ENCODE results near the gene MUL1. TPM values are rescaled to one million over a fixed set of nuclear protein-coding genes. Genes with fewer than 3 reads are reported as not detected.

The MUL1 gene
- total and polyA plus RNA-seq, 2 of the 8 experiments (the other 6 are each of a cell fraction or from before 2014, with no cell fraction given) = 16.4 to 20.8 TPM

- POLR2A ChIA-PET (ENCODE audit: partially characterized antibody) = no interaction called here
- TF ChIP-seq CEBPB (IDR thresholded peaks at IDR 0.05; ENCODE audit: low read depth, low read length) = no peak
- no peak for TF ChIP-seq MAX (IDR thresholded peaks at IDR 0.05)
- TF ChIP-seq KDM1A (IDR thresholded peaks at IDR 0.05; ENCODE audit: borderline replicate concordance, low read length) = no peak
- no peak for TF ChIP-seq KDM5A (IDR thresholded peaks at IDR 0.05; ENCODE audit: low read length)
- TF ChIP-seq CBX5 (IDR thresholded peaks at IDR 0.05; ENCODE audit: low read depth, low read length) = no peak
- TF ChIP-seq SUZ12 (IDR thresholded peaks at IDR 0.05; ENCODE audit: low read length) = no peak
- no peak for TF ChIP-seq TCF12 (IDR thresholded peaks at IDR 0.05; ENCODE audit: low read depth, low read length)
- no peak overlapping the region for H3K27ac ChIP-seq (ENCODE audit: low read depth, low read length)
- H3K9me3 ChIP-seq (ENCODE audit: insufficient read depth in 2 of 2, low read depth in 1 of 2, low read length in 1 of 2) = no peaks in the 10 kb centered on the region
- WGBS, 2 experiments (ENCODE audit: extremely low coverage in 1 of 2, insufficient coverage in 1 of 2, insufficient read length in 1 of 2, insufficient replicate concordance in 2 of 2, low coverage in 1 of 2, low lambda C conversion rate in 2 of 2, missing lambda C conversion rate in 1 of 2) = 88% methylated on average over 14 of the region's 14 CpGs; no CpG with 5 or more reads in 1 of the 2 experiments
- H3K79me1 ChIP-seq (ENCODE audit: low read depth, low read length) = no peaks in the 10 kb centered on the region
- no peak overlapping the region for H4K91ac ChIP-seq (replicated peaks; ENCODE audit: insufficient read length, low read length)
- no peak overlapping the region for H2BK12ac ChIP-seq (ENCODE audit: low read depth, low read length)
- H4K20me1 ChIP-seq (replicated peaks in 1 of 2; ENCODE audit: control insufficient read depth in 1 of 2, insufficient read depth in 2 of 2, low read length in 2 of 2) = peaks cover 0 to 4% of the 10 kb centered on the region in 2 experiments
- CTCF ChIA-PET (ENCODE audit: partially characterized antibody) = interaction anchor here (0.6 to 1.4 kb wide), 3 partner anchors 16 to 283 kb away, joined by 3 read pairs; no protein-coding TSS in a partner anchor
- H4K8ac ChIP-seq (ENCODE audit: extremely low read depth, insufficient read depth, low read length) = no peak overlapping the region
- no peak overlapping the region for H3K4me3 ChIP-seq (ENCODE audit: extremely low read depth in 1 of 4, insufficient read depth in 2 of 4, low read depth in 3 of 4, low read length in 4 of 4)
- no peak overlapping the region for H2BK120ac ChIP-seq (replicated peaks; ENCODE audit: low read depth, low read length)
- no peak overlapping the region for H3K9ac ChIP-seq (replicated peaks in 1 of 4; ENCODE audit: extremely low read depth in 1 of 4, low read depth in 3 of 4, low read length in 3 of 4)
- H3K4ac ChIP-seq (replicated peaks; ENCODE audit: insufficient read length, low read depth, low read length) = no peak overlapping the region
- DNase-seq (ENCODE audit: low read depth in 1 of 2, low spot score in 2 of 2) = no peak
- no peak overlapping the region for H2AFZ ChIP-seq (ENCODE audit: low read length)
- H3K23ac ChIP-seq (ENCODE audit: insufficient read length) = no peak overlapping the region
- H3K36me3 ChIP-seq (ENCODE audit: control insufficient read depth in 2 of 4, insufficient read depth in 4 of 4, low read length in 3 of 4) = peaks cover 8 to 29% (median 24%) of the 10 kb centered on the region in 4 experiments
- no peak overlapping the region for H2BK15ac ChIP-seq (ENCODE audit: low read length)
- no peaks in the 10 kb centered on the region for H3K23me2 ChIP-seq (ENCODE audit: low read depth, low read length)
- no peak overlapping the region for H3K56ac ChIP-seq (replicated peaks; ENCODE audit: insufficient read length, low read depth, low read length)
- H3K4me2 ChIP-seq (ENCODE audit: insufficient read depth in 1 of 2, low read depth in 2 of 2, low read length in 2 of 2) = no peak overlapping the region
- no peak overlapping the region for H3K14ac ChIP-seq (ENCODE audit: insufficient read length)
- H3K27me3 ChIP-seq (replicated peaks in 1 of 4; ENCODE audit: control insufficient read depth in 3 of 4, extremely low read depth in 1 of 4, insufficient read depth in 3 of 4, low read length in 3 of 4) = no peaks in the 10 kb centered on the region
- peaks cover 0 to 3% (median 0%) of the 10 kb centered on the region in 4 experiments; a peak in 1 of 7 replicates for H3K4me1 ChIP-seq (replicated peaks in 1 of 4; ENCODE audit: control insufficient read depth in 3 of 4, insufficient read depth in 4 of 4, low read length in 3 of 4)
- no peak overlapping the region for H2BK5ac ChIP-seq (ENCODE audit: low read depth, low read length)
- FAIRE-seq = no peak
- H3K79me2 ChIP-seq (ENCODE audit: control insufficient read depth in 1 of 2, insufficient read depth in 2 of 2, low read length in 2 of 2) = peaks cover 0 to 6% of the 10 kb centered on the region in 2 experiments; a peak in 2 of 4 replicates
- no peak overlapping the region for H2BK20ac ChIP-seq (ENCODE audit: low read length)
- no peak overlapping the region for H4K5ac ChIP-seq (ENCODE audit: insufficient read length, low read depth, low read length)
- H2AK5ac ChIP-seq (ENCODE audit: low read depth, low read length) = no peak overlapping the region
- no peak overlapping the region for H3K18ac ChIP-seq (ENCODE audit: extremely low read depth, low read length)
These were observed 8.2 kb downstream of the MUL1 start for GRCh38 chr1:20499718-20500117.
